Rectal smooth muscle tissue (tissue), 1 donor: ENCODE results near the gene TMC5.

Experiments used
- H3K27ac ChIP-seq: one replicate; pipeline ENCODE4 v1.7.0; 2013; ENCODE audit warnings: low read depth, low read length, inconsistent platforms
- H3K27me3 ChIP-seq: one replicate; pipeline ENCODE4 v1.7.0; 2013; ENCODE audit warnings: low read length; ENCODE audit not compliant: control insufficient read depth, insufficient read depth
- H3K36me3 ChIP-seq: one replicate; pipeline ENCODE4 v1.7.0; 2013; ENCODE audit warnings: low read length; ENCODE audit not compliant: control insufficient read depth, insufficient read depth
- H3K4me1 ChIP-seq: one replicate; pipeline ENCODE4 v1.7.0; 2013; ENCODE audit warnings: low read length; ENCODE audit not compliant: control insufficient read depth, insufficient read depth
- H3K4me3 ChIP-seq: one replicate; pipeline ENCODE4 v1.7.0; 2013; ENCODE audit warnings: low read length
- H3K9ac ChIP-seq: one replicate; pipeline ENCODE4 v1.7.0; 2013; ENCODE audit warnings: low read length

The TMC5 gene

GRCh38 chr16:19521471-19522396, 104.1 kb downstream of the TMC5 start, which contains the start of gene GDE1:
Gene GDE1 (minus strand): TSS chr16:19522098. CDS start chr16:19521964, 134 bp downstream.
- Histone ChIP-seq H3K4me3 (peak within 1 kb of the TSS; percentile 97), H3K27ac (peak within 1 kb of the TSS; percentile 84), H3K9ac (peak within 1 kb of the TSS; percentile 90), H3K27me3 (no peaks in the 10 kb centered on the region), H3K4me1 (peaks cover 3% of the 10 kb centered on the region), H3K36me3 (no peaks in the 10 kb centered on the region)

GRCh38 chr16:19522397-19522732, 104.7 kb downstream of the TMC5 start:
- Histone ChIP-seq H3K9ac (no peak overlapping the region), H3K4me1 (peaks cover 3% of the 10 kb centered on the region), H3K36me3 (no peaks in the 10 kb centered on the region), H3K27me3 (no peaks in the 10 kb centered on the region), H3K4me3 (no peak overlapping the region), H3K27ac (peak overlapping the region; percentile 84)

DNA sequence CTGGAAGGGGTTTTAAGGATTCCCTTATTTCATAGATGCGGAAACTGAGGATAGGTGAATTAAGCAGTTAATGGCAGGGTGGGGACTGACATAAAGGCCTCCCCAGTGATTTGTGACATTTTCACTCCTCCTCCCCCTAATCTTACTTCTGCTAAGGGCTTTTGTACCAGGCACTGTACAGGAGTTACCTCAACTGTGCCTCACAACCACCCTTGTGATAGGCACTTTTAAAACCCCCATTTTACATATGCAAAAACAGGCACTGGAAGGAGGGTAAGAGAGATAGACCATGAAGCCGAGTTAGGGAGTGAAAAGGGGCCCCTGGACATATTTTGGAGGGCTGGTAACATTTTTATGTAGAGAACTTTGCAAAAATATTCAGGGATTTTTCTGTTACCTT, 105.1 kb downstream of the TMC5 start:
- Histone ChIP-seq H3K27ac (no peak overlapping the region), H3K27me3 (no peaks in the 10 kb centered on the region), H3K9ac (no peak overlapping the region), H3K4me1 (peaks cover 3% of the 10 kb centered on the region), H3K4me3 (no peak overlapping the region), H3K36me3 (no peaks in the 10 kb centered on the region)

DNA sequence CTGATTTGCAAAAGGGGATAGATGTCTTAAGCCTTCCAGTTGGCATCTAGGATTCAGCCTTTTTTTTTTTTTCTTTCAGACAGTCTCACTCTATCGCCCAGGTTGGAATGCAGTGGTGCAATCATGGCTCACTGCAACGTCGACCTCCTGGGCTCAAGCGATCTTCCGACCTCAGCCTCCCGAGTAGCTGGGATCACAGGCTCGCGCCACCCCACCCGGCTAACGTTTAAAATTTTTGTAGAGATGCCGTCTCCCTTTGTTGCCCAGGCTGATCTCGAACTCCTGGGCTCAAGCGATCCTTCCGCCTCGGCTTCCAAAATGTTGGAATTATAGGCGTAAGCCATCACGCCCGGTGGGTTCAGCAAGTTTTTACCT, 105.5 kb downstream of the TMC5 start:
- no peak overlapping the region for H3K4me3 ChIP-seq
- no peaks in the 10 kb centered on the region for H3K36me3 ChIP-seq
- H3K27ac ChIP-seq, result no peak overlapping the region
- no peak overlapping the region for H3K9ac ChIP-seq
- H3K4me1 ChIP-seq, result peaks cover 3% of the 10 kb centered on the region
- H3K27me3 ChIP-seq, result no peaks in the 10 kb centered on the region

GRCh38 chr16:19523559-19524355, 106.1 kb downstream of the TMC5 start, which contains the start of gene CCP110:
Gene CCP110 (plus strand): TSS chr16:19523942. CDS start chr16:19527882, 3,940 bp downstream.
- H3K9ac ChIP-seq, result peak within 1 kb of the TSS; percentile 45
- H3K27me3 ChIP-seq, result no peaks in the 10 kb centered on the region
- H3K4me3 ChIP-seq, result peak within 1 kb of the TSS; percentile 98
- peaks cover 3% of the 10 kb centered on the region for H3K4me1 ChIP-seq
- H3K27ac ChIP-seq, result no peak within 1 kb of the TSS
- no peaks in the 10 kb centered on the region for H3K36me3 ChIP-seq

GRCh38 chr16:19524356-19524615, 106.6 kb downstream of the TMC5 start:
- Histone ChIP-seq H3K36me3 (no peaks in the 10 kb centered on the region), H3K4me1 (peaks cover 3% of the 10 kb centered on the region), H3K27me3 (no peaks in the 10 kb centered on the region), H3K4me3 (peak overlapping the region; percentile 98), H3K9ac (peak overlapping the region; percentile 2), H3K27ac (no peak overlapping the region)

- H3K36me3 ChIP-seq, result no peaks in the 10 kb centered on the region
- peaks cover 3% of the 10 kb centered on the region for H3K4me1 ChIP-seq
- H3K27me3 ChIP-seq, result no peaks in the 10 kb centered on the region
- peak overlapping the region; percentile 98 for H3K4me3 ChIP-seq
- no peak overlapping the region for H3K27ac ChIP-seq
- H3K9ac ChIP-seq, result peak overlapping the region; percentile 2
Measured at GRCh38 chr16:19524616-19525384, 107.1 kb downstream of the TMC5 start.

GRCh38 chr16:19525385-19525723, 107.7 kb downstream of the TMC5 start:
- H3K27me3 ChIP-seq, result no peaks in the 10 kb centered on the region
- H3K4me3 ChIP-seq, result no peak overlapping the region
- H3K9ac ChIP-seq, result no peak overlapping the region
- H3K27ac ChIP-seq, result no peak overlapping the region
- no peaks in the 10 kb centered on the region for H3K36me3 ChIP-seq
- peaks cover 3% of the 10 kb centered on the region for H3K4me1 ChIP-seq

GRCh38 chr16:19527161-19527560, 109.5 kb downstream of the TMC5 start:
- Histone ChIP-seq H3K9ac (no peak overlapping the region), H3K27me3 (no peaks in the 10 kb centered on the region), H3K4me1 (no peaks in the 10 kb centered on the region), H3K4me3 (no peak overlapping the region), H3K36me3 (no peaks in the 10 kb centered on the region), H3K27ac (no peak overlapping the region)

- Histone ChIP-seq H3K9ac (no peak overlapping the region), H3K27ac (no peak overlapping the region), H3K4me3 (no peak overlapping the region), H3K36me3 (no peaks in the 10 kb centered on the region), H3K27me3 (no peaks in the 10 kb centered on the region), H3K4me1 (no peaks in the 10 kb centered on the region)
Measured at GRCh38 chr16:19528666-19529065, 111.0 kb downstream of the TMC5 start.

GRCh38 chr16:19532601-19533000, 114.9 kb downstream of the TMC5 start:
- Histone ChIP-seq H3K9ac (no peak overlapping the region), H3K4me1 (no peaks in the 10 kb centered on the region), H3K27ac (no peak overlapping the region), H3K27me3 (no peaks in the 10 kb centered on the region), H3K4me3 (no peak overlapping the region), H3K36me3 (peaks cover 3% of the 10 kb centered on the region)

DNA sequence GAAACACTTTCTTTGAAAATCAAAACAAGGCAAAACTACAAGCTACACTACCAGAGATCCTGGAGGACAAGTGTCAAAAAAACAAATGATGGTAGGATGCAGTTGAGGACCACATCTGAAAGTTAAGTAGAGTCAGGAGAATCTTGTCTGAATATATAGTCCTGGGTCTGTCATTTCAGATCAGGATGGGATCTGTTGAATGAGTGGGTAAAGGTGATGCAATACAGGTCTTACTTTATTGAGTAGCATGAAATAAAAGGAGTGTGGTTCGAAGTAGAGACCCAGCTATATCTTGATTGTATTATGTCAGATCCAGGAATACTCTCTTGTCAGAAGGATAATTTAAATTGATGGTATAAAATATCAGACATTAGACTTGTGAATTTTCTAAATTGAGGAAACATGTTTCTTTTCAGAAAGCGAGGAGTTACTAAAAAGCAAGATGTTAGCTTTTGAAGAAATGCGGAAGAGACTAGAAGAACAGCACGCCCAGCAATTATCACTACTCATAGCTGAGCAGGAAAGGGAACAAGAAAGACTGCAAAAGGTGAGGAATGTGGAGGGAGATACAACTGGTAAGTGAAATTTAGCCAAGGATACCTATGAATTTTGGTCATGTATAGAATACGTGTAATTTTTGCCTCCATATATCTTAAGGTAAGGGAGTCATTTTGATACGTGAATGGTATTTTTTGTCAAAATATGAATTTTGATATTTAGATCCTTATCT, 122.7 kb downstream of the TMC5 start:
- Histone ChIP-seq H3K27me3 (no peaks in the 10 kb centered on the region), H3K36me3 (peaks cover 9% of the 10 kb centered on the region), H3K4me3 (no peak overlapping the region), H3K4me1 (no peaks in the 10 kb centered on the region), H3K9ac (no peak overlapping the region), H3K27ac (no peak overlapping the region)
